GM19351 (cell line): ENCODE data around the gene TLX2.
A peak's percentile ranks its signal among the peaks of the same experiment; 100 is the strongest.

ENCODE experiments used
- ATAC-seq: cut with Tn5 transposase; IDR thresholded peaks from one replicate; pipeline ENCODE4 v1.9.1; 2021; ENCODE audit warnings: mild to moderate bottlenecking, moderate library complexity; ENCODE audit not compliant: unreplicated experiment

TLX2 gene

GRCh38 chr2:74530239-74531187 lies 16.3 kb downstream of the TLX2 start:
- ATAC-seq = peak; percentile 35

GRCh38 chr2:74531666-74532065 lies 17.4 kb downstream of the TLX2 start:
- ATAC-seq = no peak

- ATAC-seq = no peak
These were observed 18.0 kb downstream of the TLX2 start for GRCh38 chr2:74532222-74532621.

- no peak for ATAC-seq
These were observed 19.2 kb downstream of the TLX2 start for GRCh38 chr2:74533464-74533863.

- no peak for ATAC-seq
These were observed 20.2 kb downstream of the TLX2 start for GRCh38 chr2:74534411-74534810.

- ATAC-seq = no peak
These were observed 21.3 kb downstream of the TLX2 start for GRCh38 chr2:74535440-74535965.

GRCh38 chr2:74536166-74536950 lies 22.1 kb downstream of the TLX2 start:
- no peak for ATAC-seq

- no peak for ATAC-seq
These were observed 22.9 kb downstream of the TLX2 start for GRCh38 chr2:74537140-74537539.

- ATAC-seq = no peak
These were observed 24.7 kb downstream of the TLX2 start for GRCh38 chr2:74538881-74539339.

GRCh38 chr2:74540291-74540690 lies 26.0 kb downstream of the TLX2 start:
- no peak for ATAC-seq

- ATAC-seq = no peak
These were observed 28.7 kb downstream of the TLX2 start for GRCh38 chr2:74542978-74543377.

GRCh38 chr2:74544634-74545033 lies 30.4 kb downstream of the TLX2 start:
- no peak for ATAC-seq

- ATAC-seq = no peak
These were observed 31.8 kb downstream of the TLX2 start for GRCh38 chr2:74546004-74546403.

GRCh38 chr2:74548285-74548899 lies 34.1 kb downstream of the TLX2 start:
- no peak for ATAC-seq

GRCh38 chr2:74548900-74549826 lies 34.9 kb downstream of the TLX2 start:
- ATAC-seq = peak; percentile 38

GRCh38 chr2:74550231-74550630 lies 36.0 kb downstream of the TLX2 start:
- no peak for ATAC-seq

GRCh38 chr2:74551530-74551929 lies 37.3 kb downstream of the TLX2 start:
- no peak for ATAC-seq

- ATAC-seq = peak; percentile 12
These were observed 38.0 kb downstream of the TLX2 start for GRCh38 chr2:74551942-74552913.
